Measurements from ENCODE around the gene ARL2. TPM values are rescaled to one million over a fixed set of nuclear protein-coding genes. Genes with fewer than 3 reads are reported as not detected.

Gene ARL2
- polyA plus RNA-seq, 3 donors = 34.3 to 40.4 (median 34.4) TPM

DNA sequence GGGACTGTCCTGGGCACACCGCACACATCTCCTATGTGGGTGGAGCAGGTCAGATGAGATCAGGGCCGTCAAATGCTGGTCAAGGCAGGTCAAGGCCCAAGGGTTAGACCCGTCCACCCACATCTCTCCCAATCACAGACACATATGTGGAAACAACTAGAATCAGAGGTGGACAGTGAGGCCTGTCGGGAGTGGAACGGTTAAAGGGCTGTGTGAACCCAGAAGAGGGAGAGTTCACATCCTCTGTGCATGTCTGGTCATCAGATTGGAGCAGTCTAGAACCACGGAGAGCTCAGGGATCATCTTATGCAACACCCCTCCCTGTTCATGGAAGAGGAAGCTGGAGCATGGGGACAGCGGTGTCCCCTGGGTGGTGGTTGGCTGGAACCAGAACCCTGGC lies 5.9 kb downstream of the ARL2 start:
- peaks cover 12 to 23% of the 10 kb centered on the region in 2 donors for H3K4me1 ChIP-seq (ENCODE audit: control insufficient read depth in 1 of 2, insufficient read depth in 2 of 2, low read length in 2 of 2)
- Mint-ChIP-seq H3K27me3 (ENCODE audit: low read depth in 3 of 3) (no peaks in the 10 kb centered on the region), H3K4me3 (no peak overlapping the region), H3K4me1 (peaks cover 38% of the 10 kb centered on the region), H3K36me3 (peaks cover 34 to 53% of the 10 kb centered on the region in 2 donors), H3K27ac (peak overlapping the region in 1 of 7 donors; percentile 43), H3K9me3 (peaks cover 0 to 6% (median 0%) of the 10 kb centered on the region in 7 donors)
- H3K36me3 ChIP-seq (replicated peaks in 1 of 2; ENCODE audit: control insufficient read depth in 1 of 2, insufficient read depth in 2 of 2, low read length in 2 of 2) = peaks cover 22 to 40% of the 10 kb centered on the region in 2 donors
- H3K9me3 ChIP-seq (replicated peaks in 1 of 2; ENCODE audit: control insufficient read depth in 1 of 2, insufficient read depth in 1 of 2, low read length in 2 of 2) = no peaks in the 10 kb centered on the region
- DNase-seq = no peak
- no peak overlapping the region for H3K27ac ChIP-seq (ENCODE audit: low read depth in 1 of 2, low read length in 2 of 2)
- H3K4me2 ChIP-seq (replicated peaks; ENCODE audit: extremely low read depth, low read length, poor library complexity, severe bottlenecking) = no peak overlapping the region
- no peak overlapping the region for H3K9ac ChIP-seq (ENCODE audit: insufficient read depth, low read length, poor library complexity, severe bottlenecking)
- WGBS (ENCODE audit: insufficient coverage) = no CpG with 5 or more reads among the region's 7 CpGs
- H2AFZ ChIP-seq (ENCODE audit: insufficient read depth, low read depth, low read length, poor library complexity, severe bottlenecking) = no peak overlapping the region
- no peaks in the 10 kb centered on the region for H3K27me3 ChIP-seq (ENCODE audit: control insufficient read depth in 2 of 2, insufficient read depth in 2 of 2, low read length in 2 of 2)
- intact Hi-C loops (cut with micrococcal nuclease) = loop anchor here in 1 of 2 donors (10.0 kb wide), 2 partner anchors 175 to 555 kb away; partner anchors contain the start of genes CDC42BPG, EHBP1L1, FAM89B and ZNRD2
- no peak for TF ChIP-seq CTCF (IDR thresholded peaks at IDR 0.05)
- H3K4me3 ChIP-seq (replicated peaks in 1 of 3; ENCODE audit: low read depth in 2 of 3, low read length in 3 of 3) = no peak overlapping the region
- peaks cover 30% of the 10 kb centered on the region for H3K79me2 ChIP-seq (ENCODE audit: insufficient read depth, low read length)
- H4K20me1 ChIP-seq (ENCODE audit: insufficient read depth, low read length) = peaks cover 10% of the 10 kb centered on the region

DNA sequence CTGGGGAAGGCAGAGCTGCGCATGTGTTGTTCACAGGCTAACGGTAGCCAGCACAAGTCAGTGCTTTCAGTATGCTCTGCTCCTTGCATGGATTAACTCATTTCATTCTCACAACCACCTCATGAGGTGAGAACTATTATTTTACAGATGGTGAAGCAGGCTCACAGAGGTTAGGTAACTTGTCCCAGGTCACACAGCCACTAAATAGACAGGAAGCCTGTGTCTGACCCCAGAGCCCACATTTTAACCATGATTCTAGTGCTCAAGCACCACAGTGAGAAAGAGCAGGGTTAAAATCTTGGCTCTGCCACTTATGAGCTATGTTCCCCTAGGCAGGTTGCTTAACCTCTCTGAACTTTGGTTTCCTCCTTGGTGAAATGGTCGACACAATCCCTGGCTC lies 7.0 kb downstream of the ARL2 start:
- WGBS (ENCODE audit: insufficient coverage) = no CpG with 5 or more reads among the region's 3 CpGs
- TF ChIP-seq CTCF (IDR thresholded peaks at IDR 0.05) = no peak

More for the DNA sequence above, 7.0 kb downstream of the ARL2 start:
- peaks cover 34 to 53% of the 10 kb centered on the region in 2 donors for H3K36me3 Mint-ChIP-seq
- Histone ChIP-seq H3K36me3 (replicated peaks in 1 of 2; ENCODE audit: control insufficient read depth in 1 of 2, insufficient read depth in 2 of 2, low read length in 2 of 2) (peaks cover 22 to 40% of the 10 kb centered on the region in 2 donors), H3K27ac (ENCODE audit: low read depth in 1 of 2, low read length in 2 of 2) (no peak overlapping the region), H3K4me3 (replicated peaks in 1 of 3; ENCODE audit: low read depth in 2 of 3, low read length in 3 of 3) (no peak overlapping the region), H2AFZ (ENCODE audit: insufficient read depth, low read depth, low read length, poor library complexity, severe bottlenecking) (no peak overlapping the region), H3K9me3 (replicated peaks in 1 of 2; ENCODE audit: control insufficient read depth in 1 of 2, insufficient read depth in 1 of 2, low read length in 2 of 2) (no peaks in the 10 kb centered on the region), H3K9ac (ENCODE audit: insufficient read depth, low read length, poor library complexity, severe bottlenecking) (no peak overlapping the region), H4K20me1 (ENCODE audit: insufficient read depth, low read length) (peaks cover 7% of the 10 kb centered on the region), H3K27me3 (ENCODE audit: control insufficient read depth in 2 of 2, insufficient read depth in 2 of 2, low read length in 2 of 2) (no peaks in the 10 kb centered on the region), H3K4me2 (replicated peaks; ENCODE audit: extremely low read depth, low read length, poor library complexity, severe bottlenecking) (no peak overlapping the region), H3K79me2 (ENCODE audit: insufficient read depth, low read length) (peaks cover 18% of the 10 kb centered on the region), H3K4me1 (ENCODE audit: control insufficient read depth in 1 of 2, insufficient read depth in 2 of 2, low read length in 2 of 2) (peaks cover 5 to 16% of the 10 kb centered on the region in 2 donors)
- H3K4me1 Mint-ChIP-seq = peaks cover 28% of the 10 kb centered on the region
- intact Hi-C loops (cut with micrococcal nuclease) = loop anchor here in 1 of 2 donors (10.0 kb wide), 1 partner anchor 554 kb away; the partner anchor contains the start of genes EHBP1L1, FAM89B and ZNRD2
- peaks cover 0 to 6% (median 0%) of the 10 kb centered on the region in 7 donors for H3K9me3 Mint-ChIP-seq
- H3K4me3 Mint-ChIP-seq = no peak overlapping the region
- no peak for DNase-seq
- no peaks in the 10 kb centered on the region for H3K27me3 Mint-ChIP-seq (ENCODE audit: low read depth in 3 of 3)
- H3K27ac Mint-ChIP-seq = peak overlapping the region in 1 of 7 donors; percentile 9
